ENCODE data around the gene GRPEL1.

GRPEL1 gene

GRCh38 chr4:7021355-7021754 is 46.5 kb downstream of the GRPEL1 start:
- DNase-seq: no peak

- no peak for DNase-seq
Measured at GRCh38 chr4:7020856-7021255, 47.0 kb downstream of the GRPEL1 start.

GRCh38 chr4:7020290-7020689 is 47.6 kb downstream of the GRPEL1 start:
- DNase-seq: no peak

DNA sequence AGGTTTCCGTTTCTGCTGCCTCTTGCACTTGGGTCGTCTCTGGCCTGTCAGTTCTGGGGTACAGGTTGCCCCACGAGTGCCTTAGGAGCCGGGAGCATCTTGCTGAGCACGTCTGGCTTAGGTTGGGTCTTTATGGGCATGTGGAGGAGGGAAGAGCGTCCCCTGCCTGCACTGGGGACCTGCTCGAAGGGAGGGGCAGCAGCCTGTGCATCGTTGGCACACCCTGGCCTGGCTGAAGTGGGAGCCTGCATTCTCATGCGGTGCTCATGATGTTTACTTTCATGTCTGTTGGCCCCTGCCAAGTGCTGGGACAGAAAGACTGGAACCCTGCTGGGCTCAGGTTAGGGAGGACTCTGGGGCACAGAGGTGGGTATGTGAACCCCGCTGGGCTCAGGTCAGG is 48.5 kb downstream of the GRPEL1 start:
- no peak for DNase-seq

- DNase-seq: no peak
Measured at GRCh38 chr4:7018281-7018680, 49.6 kb downstream of the GRPEL1 start.

- no peak for DNase-seq
Measured at GRCh38 chr4:7017446-7018048, 50.3 kb downstream of the GRPEL1 start.

DNA sequence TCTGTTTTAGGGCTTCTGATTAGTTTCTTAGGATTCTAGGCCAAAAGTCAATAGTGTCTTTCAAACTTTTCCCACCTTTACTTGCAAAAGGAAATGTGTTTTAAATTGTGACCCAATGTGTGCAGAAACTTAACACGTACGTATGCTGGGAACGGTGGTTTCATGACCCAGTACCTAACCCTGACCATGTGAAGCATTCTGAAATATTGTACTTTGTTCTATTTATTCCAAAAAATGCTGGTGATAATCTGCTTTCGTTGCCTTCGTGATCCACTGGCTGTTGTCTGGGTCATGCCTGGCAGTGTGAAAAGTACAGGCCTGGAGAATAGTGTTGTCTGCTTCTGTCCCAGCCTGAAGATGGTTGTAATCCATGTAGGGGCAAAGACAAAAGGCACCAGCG is 51.4 kb downstream of the GRPEL1 start:
- no peak for DNase-seq

DNA sequence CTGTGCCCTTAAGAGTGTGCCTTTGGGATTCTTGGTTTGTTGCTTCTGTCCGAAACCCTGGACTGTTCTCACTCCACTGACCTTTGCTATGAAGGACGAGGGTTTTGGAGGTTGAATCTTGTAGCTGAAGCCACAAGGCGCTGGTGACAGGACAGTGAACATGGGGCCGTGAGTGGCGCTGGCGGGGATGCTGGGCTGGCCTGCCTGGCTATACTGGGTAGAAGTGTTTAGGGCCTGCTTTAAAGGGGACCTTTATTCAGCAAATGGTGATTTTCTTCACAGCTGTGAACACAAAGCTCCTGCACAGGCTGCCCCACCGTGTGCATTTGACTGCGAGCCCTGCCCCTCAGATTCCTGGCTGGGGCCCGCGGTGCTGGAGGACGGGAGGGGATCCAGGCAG is 51.8 kb downstream of the GRPEL1 start:
- no peak for DNase-seq

- DNase-seq: no peak
Measured at GRCh38 chr4:7015383-7016035, 52.4 kb downstream of the GRPEL1 start.

- DNase-seq: no peak
Measured at GRCh38 chr4:7014815-7015214, 53.0 kb downstream of the GRPEL1 start.

- no peak for DNase-seq
Measured at GRCh38 chr4:7013175-7013574, 54.7 kb downstream of the GRPEL1 start.

GRCh38 chr4:7009564-7009963 is 58.3 kb downstream of the GRPEL1 start:
- DNase-seq: no peak

Measured in NCI-H2029 (cell line).